UCSD-AML1 (cell line): ENCODE results near the gene CUL7.
"Not testable (repeated sequence)": the region's sequence is repeated elsewhere in the genome, so short reads cannot be mapped to it uniquely, and the experiment has no call there.

Experiments used
- DNase-seq: peaks from one replicate; lab custom pipeline; 2025; ENCODE audit not compliant: unreplicated experiment; lab: John Stamatoyannopoulos, UW

Gene CUL7

DNA sequence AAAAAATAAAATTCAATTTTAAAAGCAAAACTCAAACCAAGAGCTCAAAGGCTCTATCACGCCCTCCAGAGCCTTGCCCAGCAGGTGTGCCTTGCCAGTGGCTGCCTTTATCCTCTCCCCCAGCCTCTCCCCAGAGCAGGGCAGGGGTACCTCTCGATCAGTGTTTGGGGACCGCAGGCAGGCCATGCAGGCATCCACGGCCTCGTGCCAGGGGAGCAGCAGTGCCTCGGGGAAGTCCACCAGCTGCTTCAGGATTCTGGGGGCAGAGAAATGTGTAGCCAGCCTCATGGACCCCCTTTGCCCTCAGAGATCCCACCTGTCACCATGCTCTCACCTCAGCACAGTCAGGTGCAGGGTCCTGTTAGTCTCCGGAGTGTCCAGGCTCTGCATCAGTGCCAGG is 5.7 kb downstream of the CUL7 start:
- DNase-seq: no peak

DNA sequence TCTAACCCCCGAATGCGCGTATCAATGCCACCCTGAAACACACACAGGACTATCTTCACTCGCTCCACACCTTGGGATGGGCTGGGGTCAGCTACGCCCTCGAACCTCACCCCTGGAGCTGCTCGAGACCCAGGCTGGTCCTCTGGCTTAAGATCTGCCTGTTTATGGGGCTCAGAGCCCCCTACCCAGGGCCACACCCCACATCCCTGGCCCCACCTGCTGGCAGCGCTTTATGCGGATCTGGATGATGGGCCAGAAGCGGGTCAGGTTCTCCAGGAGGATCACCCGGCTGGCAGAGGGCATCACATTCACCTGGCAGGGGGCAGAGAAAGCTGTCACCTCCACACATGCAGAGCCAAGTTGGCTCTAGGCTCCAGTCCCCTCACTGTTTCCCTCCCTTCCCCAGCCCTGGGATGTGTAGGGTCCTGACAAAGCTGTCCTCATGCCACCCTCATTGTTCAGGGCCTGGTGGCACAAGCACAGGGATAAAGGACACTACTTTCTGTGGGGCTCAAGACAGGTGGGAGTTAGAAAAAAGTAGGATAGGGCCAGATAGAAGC is 8.2 kb downstream of the CUL7 start:
- DNase-seq: no peak

DNA sequence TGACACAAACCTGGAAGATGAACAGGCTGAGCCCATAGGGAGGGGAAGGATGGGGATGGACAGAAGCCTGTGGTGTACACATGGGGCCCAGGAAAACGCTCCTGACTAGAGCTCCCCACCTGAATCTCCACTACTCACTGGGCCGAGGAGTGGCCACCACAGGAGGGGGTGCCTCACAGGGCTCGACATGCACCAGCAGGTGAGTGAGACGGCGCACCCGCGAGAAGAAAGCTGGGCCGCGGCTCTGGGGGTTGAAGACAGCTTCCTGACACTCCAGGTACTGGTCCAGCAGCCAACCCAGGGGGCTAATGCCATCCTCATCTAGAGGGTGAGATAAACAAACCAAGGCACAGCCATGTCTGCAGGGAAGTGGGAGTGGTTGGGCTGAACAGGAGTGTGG is 10.3 kb downstream of the CUL7 start:
- DNase-seq: no peak

DNA sequence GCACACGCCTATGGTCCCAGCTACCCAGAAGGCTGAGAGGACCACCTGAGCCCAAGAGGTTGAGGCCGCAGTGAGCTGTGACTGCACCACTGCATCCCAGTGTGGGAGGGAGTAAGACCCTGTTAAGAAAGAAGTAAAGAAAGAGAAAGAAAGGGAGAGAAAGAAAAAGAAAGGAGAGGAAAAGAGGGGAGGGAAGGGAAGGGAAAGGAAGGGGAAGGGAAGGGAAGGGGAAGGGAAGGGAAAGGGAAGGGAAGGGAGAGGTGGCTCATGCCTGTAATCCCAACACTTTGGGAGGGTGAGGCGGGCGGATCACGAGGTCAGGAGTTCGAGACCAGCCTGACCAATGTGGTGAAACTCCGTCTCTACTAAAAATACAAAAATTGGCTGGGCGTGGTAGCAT is 12.2 kb downstream of the CUL7 start:
- not testable (repeated sequence) for DNase-seq

DNA sequence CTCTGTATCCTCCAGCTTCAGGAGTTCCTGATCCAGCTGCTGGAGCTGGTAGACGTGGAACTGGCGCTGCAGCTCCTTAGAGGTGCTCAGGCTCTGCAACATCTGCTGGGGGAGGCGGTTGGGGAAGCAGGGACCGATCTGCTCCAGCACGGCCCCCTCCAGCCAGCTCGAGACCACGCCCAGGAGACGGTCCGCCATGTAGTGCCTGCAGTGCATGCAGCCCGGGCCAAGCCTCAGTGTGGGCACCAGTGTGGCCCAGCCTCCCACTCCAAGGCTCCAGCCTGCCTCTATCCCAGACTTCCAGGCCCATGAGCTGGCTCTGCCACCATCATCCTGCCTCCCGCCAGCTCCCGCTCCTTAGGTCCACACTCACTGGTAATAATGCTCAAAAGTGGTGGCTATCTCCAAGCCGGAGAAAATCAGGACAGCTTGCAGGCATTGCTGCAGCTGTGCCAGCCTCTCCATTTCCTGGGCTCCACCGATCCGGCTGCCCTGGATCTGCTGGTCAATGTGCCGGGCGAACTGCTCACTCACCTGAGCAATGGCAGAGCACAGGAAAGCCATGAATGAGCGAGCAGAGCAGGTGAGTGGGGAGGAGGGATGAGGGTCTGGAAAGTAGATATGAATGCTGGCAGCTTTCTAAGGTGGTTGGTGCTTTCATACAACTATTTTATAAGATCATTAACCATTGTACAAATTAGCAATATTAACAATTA is 13.0 kb downstream of the CUL7 start:
- no peak for DNase-seq

DNA sequence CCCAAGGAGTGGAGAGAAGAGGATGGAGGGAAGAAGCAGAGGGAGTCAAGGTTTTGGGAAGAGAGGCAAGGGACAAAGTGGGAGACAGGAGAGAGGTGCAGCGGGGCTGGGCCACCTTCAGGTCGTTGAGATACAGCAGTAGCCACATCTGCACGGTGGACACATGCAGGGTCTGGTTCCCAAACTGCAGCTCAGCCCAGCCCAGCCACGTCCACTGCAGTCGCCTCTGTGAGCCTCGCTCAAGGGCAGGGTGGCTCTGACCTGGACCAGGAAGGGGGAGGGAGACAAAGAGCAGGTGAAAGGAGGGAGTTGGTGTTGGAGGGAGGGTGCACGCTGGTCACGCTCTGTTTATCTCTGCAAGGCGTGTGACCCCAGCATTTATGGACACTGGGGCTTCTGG is 14.9 kb downstream of the CUL7 start:
- DNase-seq: no peak

DNA sequence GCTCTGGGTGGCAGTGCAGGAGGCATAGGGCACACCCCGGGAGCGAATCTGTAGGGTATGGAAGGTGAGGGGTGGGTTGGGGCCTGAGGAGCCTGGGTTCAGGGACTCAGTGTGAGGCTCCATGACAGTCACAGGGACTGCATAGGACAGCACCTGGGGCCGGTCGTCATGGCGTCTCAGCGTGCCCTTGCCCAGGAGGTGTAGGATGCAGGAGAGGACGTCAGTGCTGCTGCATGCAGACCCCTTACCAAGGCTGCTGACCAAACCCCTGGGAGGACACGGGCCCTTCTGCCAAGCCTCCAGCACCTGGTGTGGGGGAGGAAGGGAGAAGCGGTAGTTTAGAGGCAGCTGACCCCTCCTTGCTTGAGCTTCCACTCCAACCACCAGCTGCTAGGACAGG is 15.9 kb downstream of the CUL7 start:
- no peak for DNase-seq

DNA sequence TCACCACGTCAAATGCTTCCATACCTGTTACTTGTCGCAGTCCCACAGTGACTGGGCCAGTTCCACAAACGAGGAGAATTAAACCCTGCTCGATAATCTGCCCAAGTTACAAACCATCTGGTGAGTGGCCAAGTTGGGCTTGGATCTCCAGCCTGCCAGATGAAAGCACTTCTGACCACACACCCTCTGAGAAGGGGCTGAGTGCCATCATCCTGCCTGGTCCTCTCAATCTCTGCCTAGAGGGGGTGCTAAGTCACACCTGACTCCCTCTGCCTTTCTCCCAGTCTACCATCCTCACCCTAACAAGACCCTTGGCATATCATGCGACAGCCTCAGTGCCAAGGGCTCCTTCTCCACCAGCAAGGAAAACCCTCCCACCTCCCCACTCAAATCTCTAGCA is 16.5 kb downstream of the CUL7 start:
- DNase-seq: no peak

DNA sequence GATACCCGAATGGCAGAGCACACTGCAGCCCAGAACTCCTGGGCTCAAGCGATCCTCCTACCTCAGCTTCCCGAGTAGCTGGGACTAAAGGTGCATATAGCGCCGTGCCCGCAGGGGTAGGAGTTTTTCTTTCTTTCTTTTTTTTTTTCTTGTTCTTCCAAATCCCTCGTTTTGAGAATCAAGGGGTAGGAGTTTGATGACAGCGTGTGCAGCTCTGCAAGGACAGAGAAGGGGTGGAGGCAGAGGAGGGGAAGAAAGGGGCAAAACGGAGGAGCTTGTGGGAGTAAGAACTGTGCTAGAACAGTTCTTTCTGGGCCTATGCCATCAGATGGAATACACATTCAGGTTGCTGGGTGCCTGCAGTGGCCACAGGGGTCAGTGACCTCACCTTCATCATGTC is 16.9 kb downstream of the CUL7 start:
- DNase-seq: no peak

DNA sequence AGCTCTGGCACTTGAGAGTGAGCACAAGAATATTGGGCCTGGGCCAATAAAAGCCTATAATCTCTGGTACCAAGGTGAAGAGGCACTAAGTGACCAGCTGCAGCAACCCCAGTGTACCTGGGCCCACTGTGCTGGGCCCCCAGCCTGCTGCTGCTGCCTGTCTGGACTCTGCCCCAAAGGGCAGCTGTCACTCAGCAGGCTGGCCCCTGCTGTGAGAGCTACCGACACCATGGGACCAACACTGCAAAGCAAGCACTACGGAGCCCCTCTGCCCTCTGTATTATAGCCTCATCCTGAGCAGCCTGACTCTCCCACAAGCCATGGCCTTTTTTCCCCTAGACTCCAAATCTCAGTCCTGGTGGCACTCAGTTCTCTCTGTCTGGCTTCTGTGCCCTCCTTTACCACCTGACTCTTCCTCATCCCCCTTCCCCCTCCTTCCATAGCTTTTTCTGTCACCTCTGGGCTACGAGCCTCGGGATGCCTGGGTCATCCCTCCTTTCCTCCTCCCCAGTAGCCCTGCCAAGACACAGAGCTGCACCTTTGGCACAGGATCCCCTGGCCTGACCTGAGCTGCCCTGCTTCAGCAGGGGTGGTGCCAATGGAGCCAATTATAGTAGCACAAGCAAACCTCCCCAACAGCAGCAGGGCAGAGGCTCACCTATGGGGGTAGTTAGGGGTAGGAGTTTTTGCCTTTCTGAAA is 18.0 kb downstream of the CUL7 start:
- no peak for DNase-seq

DNA sequence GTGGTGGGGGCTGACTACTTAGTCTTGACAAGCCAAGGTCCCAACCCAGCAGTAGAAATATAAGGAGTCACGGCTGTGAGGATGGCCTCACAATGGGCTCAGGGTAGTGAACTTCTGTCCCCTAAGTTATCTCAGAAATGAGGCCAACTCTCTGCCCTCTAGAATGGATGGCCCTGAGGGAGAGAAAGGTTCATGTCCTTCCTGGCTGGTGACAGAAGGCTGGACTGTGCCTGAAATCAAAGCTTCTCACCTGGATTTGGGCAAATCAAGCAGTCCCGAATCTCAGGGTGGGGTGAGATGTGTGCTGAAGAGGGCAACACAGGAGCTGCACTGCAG is 19.5 kb downstream of the CUL7 start:
- DNase-seq: no peak

DNA sequence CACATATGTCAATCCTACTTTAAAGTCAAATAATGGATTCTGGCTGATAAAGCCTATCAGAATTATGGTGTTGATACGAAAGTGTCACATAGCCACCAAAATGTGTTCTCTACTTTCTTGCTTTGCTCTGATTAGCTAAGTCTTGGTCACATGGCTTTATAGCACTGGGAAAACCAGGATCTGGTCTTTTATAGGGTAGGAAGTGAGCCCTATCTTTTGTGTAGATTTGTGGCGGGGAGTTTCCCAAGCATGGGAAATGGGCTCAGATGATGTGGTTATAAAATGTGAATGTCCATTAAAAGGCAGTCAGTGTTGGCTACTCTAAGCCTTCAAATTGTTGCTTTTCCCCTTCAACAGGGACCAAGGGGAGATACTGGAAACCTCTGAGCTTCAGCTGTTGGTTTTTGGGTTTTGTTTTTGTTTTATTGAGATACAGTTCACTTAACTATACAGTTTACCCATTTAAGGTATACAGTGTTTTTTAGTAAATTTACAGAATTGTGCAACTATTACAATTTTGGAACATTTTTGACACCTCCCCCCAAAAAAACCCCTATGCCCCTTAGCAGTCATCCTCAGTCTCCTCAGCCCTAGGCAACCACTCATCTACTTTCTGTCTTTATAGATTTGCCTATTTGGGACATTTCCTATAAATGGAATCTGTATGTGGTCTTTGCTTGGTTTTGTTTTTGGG is 20.0 kb downstream of the CUL7 start:
- no peak for DNase-seq

DNA sequence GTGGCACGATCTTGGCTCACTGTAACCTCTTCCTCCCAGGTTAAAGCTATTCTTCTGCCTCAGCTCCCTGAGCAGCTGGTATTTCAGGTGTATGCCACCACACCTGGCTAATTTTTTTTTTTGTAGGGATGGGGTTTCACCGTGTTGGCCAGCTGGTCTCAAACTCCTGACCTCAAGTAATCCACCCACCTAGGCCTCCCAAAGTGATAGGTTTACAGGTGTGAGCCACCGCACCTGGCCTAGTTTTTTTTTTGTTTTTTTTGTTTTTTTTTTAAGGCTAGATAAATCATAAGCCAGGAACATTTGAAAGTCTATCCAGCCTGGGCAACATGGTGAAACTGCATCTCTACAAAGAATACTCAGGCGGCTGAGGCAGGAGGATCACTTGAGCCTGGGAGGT is 21.3 kb downstream of the CUL7 start:
- DNase-seq: no peak

DNA sequence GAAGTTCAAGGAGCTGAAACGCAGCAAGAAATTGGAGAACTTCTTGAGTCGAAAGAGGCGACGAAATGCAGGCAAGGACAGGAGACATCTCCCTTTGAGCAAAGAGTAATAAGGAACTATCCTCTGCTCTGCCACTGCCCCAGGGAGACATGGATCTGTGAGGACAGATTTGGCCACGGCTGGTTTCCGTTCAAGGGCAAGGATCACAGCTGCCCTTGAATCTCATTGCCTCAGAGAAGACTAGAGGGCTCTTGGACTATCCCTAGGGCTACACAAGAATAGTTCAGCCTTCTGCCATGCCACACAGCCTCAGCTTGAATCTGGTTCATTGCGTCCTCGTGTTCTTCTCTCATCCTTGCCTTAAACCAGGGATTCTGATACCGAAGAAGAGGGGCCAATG is 24.5 kb downstream of the CUL7 start:
- DNase-seq: no peak

DNA sequence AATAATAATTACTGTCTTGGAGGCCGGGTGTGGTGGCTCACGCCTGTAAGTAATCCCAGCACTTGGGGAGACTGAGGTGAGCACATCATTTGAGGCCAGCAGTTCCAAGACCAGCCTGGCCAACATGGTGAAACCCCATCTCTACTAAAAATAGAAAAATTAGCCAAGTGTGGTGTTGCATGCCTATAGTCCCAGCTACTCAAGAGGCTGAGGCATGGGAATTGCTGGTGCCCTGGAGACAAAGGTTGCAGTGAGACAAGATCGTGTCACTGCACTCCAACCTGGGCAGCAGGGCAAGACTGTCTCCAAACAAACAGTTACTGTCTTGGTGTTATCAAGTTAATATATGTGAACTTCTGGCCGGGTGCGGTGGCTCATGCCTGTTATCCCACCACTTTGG is 27.3 kb downstream of the CUL7 start:
- DNase-seq: no peak

DNA sequence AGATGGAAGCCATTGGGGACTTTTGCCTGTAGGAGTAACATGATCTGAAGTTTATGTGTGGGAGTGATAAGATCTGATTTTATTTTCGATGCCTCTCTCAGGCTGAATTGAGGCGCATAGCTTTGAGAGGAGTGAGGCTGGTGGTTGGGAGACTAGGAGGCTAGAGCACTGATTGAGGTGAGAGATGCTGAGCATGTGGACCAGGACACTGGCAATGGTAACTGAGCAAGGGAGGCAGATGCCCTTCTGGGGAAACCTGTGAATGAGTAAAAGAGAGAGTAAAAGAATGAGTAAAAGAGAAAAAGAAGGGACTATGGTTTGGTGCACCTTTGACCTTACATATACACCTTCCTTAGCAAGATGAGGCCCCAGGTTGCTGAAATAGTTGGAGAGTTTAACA is 29.2 kb downstream of the CUL7 start:
- no peak for DNase-seq

DNA sequence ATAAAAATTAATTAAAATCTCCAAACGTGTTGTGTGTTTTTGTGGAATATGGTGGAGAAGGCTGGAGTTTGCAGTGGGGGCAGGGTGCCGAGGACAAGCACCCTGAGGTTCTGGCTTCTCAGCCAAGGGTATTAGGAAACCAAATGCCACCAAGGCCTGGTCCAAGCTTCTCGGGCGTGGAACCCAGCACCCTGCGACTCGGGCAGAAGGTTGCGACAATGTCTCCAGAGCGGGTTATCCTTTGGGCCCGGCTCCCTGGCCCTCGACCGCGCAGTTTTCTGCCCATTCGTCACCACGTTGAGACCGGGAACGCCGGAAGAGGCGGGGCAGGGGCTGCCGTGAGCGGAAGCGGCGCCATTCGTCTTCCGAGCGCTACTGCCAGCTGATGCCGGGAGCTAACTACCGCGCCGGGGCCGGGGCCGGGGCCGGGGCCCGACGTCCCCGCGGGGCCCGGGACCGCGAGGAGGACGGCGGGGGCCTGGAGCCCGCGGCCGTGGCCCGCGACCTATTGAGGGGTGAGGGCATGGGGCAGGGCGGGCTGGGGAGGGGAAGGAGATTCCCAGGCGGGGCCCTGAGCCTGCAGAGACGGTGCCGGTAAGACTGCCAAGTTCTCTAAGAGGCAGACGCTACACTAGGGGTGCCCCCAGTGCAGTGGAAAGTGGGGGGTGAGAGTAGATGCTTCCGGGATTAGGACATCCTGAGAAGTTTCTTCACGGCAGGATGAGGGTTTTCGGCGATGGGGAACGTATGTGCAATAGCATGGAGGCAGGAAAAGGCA is 32.2 kb downstream of the CUL7 start, which contains the start of gene RRP36:
Gene RRP36 (plus strand): TSS at position 354 of the 778 bp plus-strand sequence. CDS start 32 bp downstream, at position 386.
- DNase-seq: peak; percentile 78

DNA sequence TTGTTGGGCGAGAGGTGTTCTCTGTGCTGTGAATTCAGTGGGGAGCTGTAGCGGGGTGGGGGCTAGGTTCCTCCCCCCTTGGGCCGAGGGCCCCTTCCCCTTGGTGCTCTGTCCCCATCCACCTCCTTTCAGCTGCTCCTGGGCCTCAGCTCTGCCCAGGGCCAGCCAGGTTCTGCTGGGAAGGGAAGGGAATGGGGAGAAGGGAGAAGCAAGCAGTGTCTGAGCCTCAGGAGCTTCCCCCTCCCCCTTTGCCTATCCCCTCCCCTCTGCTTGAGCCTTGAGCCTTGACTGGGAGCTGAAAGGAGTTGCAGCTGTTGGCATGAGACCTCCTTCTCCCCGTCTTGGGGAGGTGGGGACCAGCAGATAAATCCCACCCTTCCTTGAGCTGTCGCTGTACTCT is 32.8 kb downstream of the CUL7 start:
- DNase-seq: no peak

DNA sequence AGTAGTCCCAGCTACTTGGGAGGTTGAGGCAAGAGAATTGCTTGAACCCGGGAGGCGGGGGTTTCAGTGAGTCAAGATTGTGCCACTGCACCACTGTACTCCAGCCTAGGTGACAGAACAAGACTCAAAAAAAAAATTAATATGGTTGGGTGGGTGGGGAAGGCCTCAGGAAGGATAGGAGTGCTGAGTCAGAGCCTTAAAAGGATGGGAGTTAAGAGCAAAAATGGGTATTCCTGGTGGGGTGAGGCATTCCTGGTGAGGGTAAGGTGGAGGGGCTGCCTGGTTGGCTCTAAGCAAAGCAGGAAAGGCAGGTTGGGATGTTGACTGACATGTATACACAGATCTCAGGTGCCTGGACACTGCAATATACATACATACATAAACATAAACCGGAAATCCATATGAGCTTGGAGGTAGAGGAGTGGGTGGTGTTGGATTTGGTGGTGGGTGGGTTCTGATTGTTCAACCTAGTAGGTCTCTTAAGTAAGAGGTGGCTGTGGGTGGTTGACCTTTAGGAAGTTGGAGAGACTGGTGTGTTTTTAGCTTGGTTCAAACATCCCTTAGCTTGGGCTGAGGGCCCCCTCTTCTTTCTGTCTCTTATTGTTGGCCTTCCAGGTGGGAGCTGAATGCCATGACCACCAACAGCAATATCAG is 33.5 kb downstream of the CUL7 start:
- DNase-seq: no peak

DNA sequence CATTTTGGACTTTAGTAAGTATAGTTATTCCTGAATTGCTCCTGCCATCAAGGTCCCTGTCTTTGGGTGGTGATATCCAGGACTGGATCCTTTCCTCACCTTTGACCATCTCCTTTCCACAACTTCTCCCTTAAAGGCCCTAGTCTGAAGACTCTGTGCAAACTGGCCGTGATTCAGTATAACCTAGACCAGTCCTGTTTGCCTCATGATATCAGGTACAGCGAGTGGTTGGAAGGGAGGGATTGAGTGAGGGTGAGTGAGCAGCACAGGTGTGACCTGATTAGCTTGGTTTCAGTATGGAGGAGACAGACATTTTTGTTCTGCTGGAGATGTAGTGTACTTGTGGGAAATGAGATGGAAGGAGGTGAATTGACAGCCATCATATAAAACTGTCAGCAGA is 34.5 kb downstream of the CUL7 start:
- DNase-seq: no peak

DNA sequence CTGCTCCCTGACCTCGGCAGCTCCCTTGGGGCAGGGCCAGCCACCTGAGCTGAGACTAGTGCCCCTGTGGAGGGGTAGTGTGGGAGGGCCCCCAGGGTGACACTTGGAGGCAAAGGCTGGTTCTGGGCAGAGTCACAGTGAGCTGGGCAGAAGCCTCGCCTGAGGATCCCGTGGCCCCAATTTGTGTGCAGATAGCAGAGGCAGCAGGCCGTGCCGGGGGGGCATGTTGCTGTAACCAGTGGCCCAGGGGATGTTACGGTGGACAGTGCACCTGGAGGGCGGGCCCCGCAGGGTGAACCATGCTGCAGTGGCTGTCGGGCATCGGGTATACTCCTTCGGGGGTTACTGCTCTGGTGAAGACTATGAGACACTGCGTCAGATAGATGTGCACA is 36.7 kb downstream of the CUL7 start:
- DNase-seq: no peak
